SK-N-SH treated with all-trans-retinoic acid at 6 μM for 48 hours (cell line): ENCODE measurements around the gene CNOT10.

Experiments used
- PATZ1 ChIP-seq: fragments of 250-450 bp; sonication (Bioruptor Pico); IDR thresholded peaks from 2 replicates; pipeline ENCODE4 v1.8.0; 2020; ENCODE audit warnings: mild to moderate bottlenecking, moderate library complexity, borderline replicate concordance
- TSHZ2 ChIP-seq: fragments of 250-450 bp; sonication (Bioruptor Pico); IDR thresholded peaks from 2 replicates; pipeline ENCODE4 v1.5.0; 2020; ENCODE audit warnings: mild to moderate bottlenecking, moderate library complexity
- ZFP3 ChIP-seq: fragments of 250-450 bp; sonication (Bioruptor Pico); IDR thresholded peaks from 2 replicates; pipeline ENCODE4 v1.5.0; 2020; ENCODE audit warnings: mild to moderate bottlenecking, moderate library complexity
- ZFP30 ChIP-seq: fragments of 450-650 bp; formaldehyde crosslinking; IDR thresholded peaks from 2 replicates; pipeline ENCODE4 v1.5.0; 2022; ENCODE audit warnings: mild to moderate bottlenecking, moderate library complexity
- ZNF8 ChIP-seq: fragments of 450-650 bp; formaldehyde crosslinking; IDR thresholded peaks from 2 replicates; pipeline ENCODE4 v1.5.0; 2020; ENCODE audit warnings: mild to moderate bottlenecking, moderate library complexity

- TF ChIP-seq TSHZ2 (CRISPR knock-in tag) (no peak), ZNF8 (CRISPR knock-in tag) (no peak), PATZ1 (CRISPR knock-in tag) (no peak), ZFP3 (no peak), ZFP30 (CRISPR knock-in tag) (no peak)
These were observed 20.2 kb downstream of the CNOT10 start for GRCh38 chr3:32705232-32705631.
